Tongue (tissue), 2 donors: ENCODE data around the gene MEI4. TPM values are rescaled to one million over a fixed set of nuclear protein-coding genes. Genes with fewer than 3 reads are reported as not detected.
"Not testable (repeated sequence)": the region's sequence is repeated elsewhere in the genome, so short reads cannot be mapped to it uniquely, and the experiment has no call there.

Experiments used
- DNase-seq: peaks from one replicate; pipeline ENCODE4 v3.0.0-alpha.2; 2015
- total RNA-seq: library from RNA; depleted of rRNA; stranded (reverse); fragments of >200 nt; gene quantifications from one replicate; pipeline ENCODE4 v1.2.3, GENCODE V29; 2014

MEI4 gene
- total RNA-seq, 1 donor from 2014 or later = 0.31 TPM

- DNase-seq = no peak
Observed at GRCh38 chr6:77678048-77678447, 25.2 kb downstream of the MEI4 start.

- no peak for DNase-seq
Observed at GRCh38 chr6:77683515-77683914, 30.7 kb downstream of the MEI4 start.

- no peak for DNase-seq
Observed at GRCh38 chr6:77686931-77687330, 34.1 kb downstream of the MEI4 start.

- DNase-seq = no peak
Observed at GRCh38 chr6:77688649-77689048, 35.8 kb downstream of the MEI4 start.

- DNase-seq = not testable (repeated sequence)
Observed at GRCh38 chr6:77700095-77700494, 47.3 kb downstream of the MEI4 start.

GRCh38 chr6:77707603-77708002 is 54.8 kb downstream of the MEI4 start:
- no peak for DNase-seq

- no peak for DNase-seq
Observed at GRCh38 chr6:77715588-77715987, 62.7 kb downstream of the MEI4 start.

GRCh38 chr6:77716311-77716710 is 63.5 kb downstream of the MEI4 start:
- no peak for DNase-seq

- DNase-seq = not testable (repeated sequence)
Observed at GRCh38 chr6:77736010-77736409, 83.2 kb downstream of the MEI4 start.

GRCh38 chr6:77740380-77740779 is 87.5 kb downstream of the MEI4 start:
- DNase-seq = peak; percentile 14

GRCh38 chr6:77752156-77752555 is 99.3 kb downstream of the MEI4 start:
- not testable (repeated sequence) for DNase-seq

- no peak for DNase-seq
Observed at GRCh38 chr6:77762386-77762785, 109.5 kb downstream of the MEI4 start.

GRCh38 chr6:77763124-77763523 is 110.3 kb downstream of the MEI4 start:
- DNase-seq = no peak

GRCh38 chr6:77764364-77764763 is 111.5 kb downstream of the MEI4 start:
- DNase-seq = no peak

- no peak for DNase-seq
Observed at GRCh38 chr6:77773157-77773822, 120.5 kb downstream of the MEI4 start.

GRCh38 chr6:77774457-77774856 is 121.6 kb downstream of the MEI4 start:
- DNase-seq = no peak

GRCh38 chr6:77776441-77776840 is 123.6 kb downstream of the MEI4 start:
- no peak for DNase-seq

- DNase-seq = no peak
Observed at GRCh38 chr6:77778527-77778926, 125.7 kb downstream of the MEI4 start.

- no peak for DNase-seq
Observed at GRCh38 chr6:77786935-77787629, 134.2 kb downstream of the MEI4 start.

GRCh38 chr6:77796824-77797809 is 144.3 kb downstream of the MEI4 start:
- DNase-seq = no peak

- no peak for DNase-seq
Observed at GRCh38 chr6:77812304-77812703, 159.5 kb downstream of the MEI4 start.

GRCh38 chr6:77813090-77813489 is 160.3 kb downstream of the MEI4 start:
- no peak for DNase-seq

GRCh38 chr6:77814119-77814518 is 161.3 kb downstream of the MEI4 start:
- no peak for DNase-seq
